ENCODE measurements around the gene CD300LB.

GRCh38 chr17:74542727-74543383, 11.6 kb upstream of the CD300LB start:
- TF ChIP-seq YY1 (IDR thresholded peaks at IDR 0.05; ENCODE audit: insufficient read depth, insufficient read length) (no peak), SUZ12 (IDR thresholded peaks at IDR 0.05; ENCODE audit: extremely low read depth, insufficient read depth, insufficient read length) (no peak), ZNF274 (IDR thresholded peaks at IDR 0.05; ENCODE audit: low read depth, low read length) (no peak)

Measured in NT2/D1 (cell line).